Right cardiac atrium (tissue), 5 donors: ENCODE data around the gene MEF2A. TPM values are rescaled to one million over a fixed set of nuclear protein-coding genes. Genes with fewer than 3 reads are reported as not detected.
"Not testable (repeated sequence)": the region's sequence is repeated elsewhere in the genome, so short reads cannot be mapped to it uniquely, and the experiment has no call there.

Experiments used
- ATAC-seq, 2 donors: fragments of 200-7000 bp; cut with Tn5 transposase; one replicate each; pipeline versions ENCODE4 v1.8.0 to v1.9.1; 2020; ENCODE audit warnings: moderate library complexity in 2 of 2, mild to moderate bottlenecking in 1 of 2
- DNase-seq, 3 donors: peaks; one replicate each; pipeline ENCODE4 v3.0.0-alpha.2; 2020
- H3K27ac ChIP-seq: one replicate; pipeline ENCODE4 v1.5.1; 2013; ENCODE audit warnings: mild to moderate bottlenecking, low read length, control low read depth, moderate library complexity
- H3K27me3 ChIP-seq: one replicate; pipeline ENCODE4 v1.6.1; 2013; ENCODE audit not compliant: control insufficient read depth, insufficient read depth
- H3K4me1 ChIP-seq: one replicate; pipeline ENCODE4 v1.6.1; 2013; ENCODE audit warnings: low read length; ENCODE audit not compliant: control insufficient read depth, insufficient read depth
- H3K4me3 ChIP-seq: one replicate; pipeline ENCODE4 v1.5.1; 2013; ENCODE audit warnings: low read length, control low read depth
- H3K9me3 ChIP-seq: one replicate; pipeline ENCODE4 v1.6.1; 2013; ENCODE audit warnings: low read length; ENCODE audit not compliant: control insufficient read depth
- WGBS: extraction: QIAGEN DNeasy Blood & Tissue Kit; methylation state at CpG from one replicate; pipeline ENCODE4 v1.1.7; 2013; 5-methylcytosine and 5-hydroxymethylcytosine counted together
- intact Hi-C, 4 donors: fragments of 100-400 bp; cut with DNase I; formaldehyde crosslinking; loops; one replicate each; pipeline versions ENCODE4 v1.11.0 to v1.14.0; 2022 to 2023
- polyA plus RNA-seq: library from polyadenylated mRNA; stranded (reverse); fragments of 200-250 nt; gene quantifications from one replicate; pipeline ENCODE4 v1.2.3, GENCODE V29; 2013
- total RNA-seq, 4 donors: library from RNA; stranded (reverse); fragmentation: NEBNext Ultra II Directional; extraction: Animal tissue kit (Norgen Biotek cat#: 25700); gene quantifications; one replicate each; pipeline ENCODE4 v1.2.1, GENCODE V29; 2021
- donor health status: healthy with polysubstance abuse.
- donor health status: DM: no; HTN: yes; CAD: no.
- donor health status: DM: no; HTN: no; CAD: no.
- donor health status: DM: no; HTN: yes; CAD: no; lungs with severe emphysema.
- donor health status: DM: yes; HTN: yes; CAD: no.

The MEF2A gene
- total and polyA plus RNA-seq, 5 donors = 65.9 to 177 (median 172) TPM

GRCh38 chr15:99729327-99729726 lies 163.5 kb downstream of the MEF2A start:
- intact Hi-C loops = no loop called here
- Histone ChIP-seq H3K4me1 (no peaks in the 10 kb centered on the region), H3K27me3 (no peaks in the 10 kb centered on the region), H3K27ac (no peak overlapping the region), H3K4me3 (no peak overlapping the region), H3K9me3 (no peaks in the 10 kb centered on the region)
- ATAC-seq = no peak
- 97% methylated on average over 11 of the region's 11 CpGs for WGBS
- DNase-seq = no peak

GRCh38 chr15:99729920-99730319 lies 164.1 kb downstream of the MEF2A start:
- no peak overlapping the region for H3K27ac ChIP-seq
- H3K4me3 ChIP-seq = no peak overlapping the region
- DNase-seq (peak in 2 of 3 donors; percentile 38 to 71), ATAC-seq (no peak)
- no peaks in the 10 kb centered on the region for H3K9me3 ChIP-seq
- intact Hi-C loops = loop anchor here in 1 of 4 donors (10.0 kb wide), 1 partner anchor 445 kb away; no protein-coding TSS in a partner anchor
- no peaks in the 10 kb centered on the region for H3K4me1 ChIP-seq
- WGBS = 47% methylated on average over 3 of the region's 3 CpGs
- H3K27me3 ChIP-seq = no peaks in the 10 kb centered on the region

- no peaks in the 10 kb centered on the region for H3K9me3 ChIP-seq
- H3K4me1 ChIP-seq = no peaks in the 10 kb centered on the region
- H3K27ac ChIP-seq = no peak overlapping the region
- 64% methylated on average over 26 of the region's 26 CpGs for WGBS
- H3K27me3 ChIP-seq = no peaks in the 10 kb centered on the region
- ATAC-seq (no peak), DNase-seq (no peak)
- intact Hi-C loops = loop anchor here in 1 of 4 donors (10.0 kb wide), 1 partner anchor 447 kb away; no protein-coding TSS in a partner anchor
- H3K4me3 ChIP-seq = peak overlapping the region; percentile 78
These were observed 165.7 kb downstream of the MEF2A start for GRCh38 chr15:99731336-99732123.

- intact Hi-C loops = loop anchor here in 1 of 4 donors (10.0 kb wide), 1 partner anchor 447 kb away; no protein-coding TSS in a partner anchor
- no peaks in the 10 kb centered on the region for H3K9me3 ChIP-seq
- WGBS = 12% methylated on average over 18 of the region's 18 CpGs
These were observed 166.5 kb downstream of the MEF2A start for GRCh38 chr15:99732124-99732750.

GRCh38 chr15:99732751-99733267 lies 167.0 kb downstream of the MEF2A start:
- H3K4me1 ChIP-seq = no peaks in the 10 kb centered on the region
- H3K27ac ChIP-seq = peak overlapping the region; percentile 54
- no peaks in the 10 kb centered on the region for H3K9me3 ChIP-seq
- intact Hi-C loops = loop anchor here in 1 of 4 donors (10.0 kb wide), 1 partner anchor 448 kb away; no protein-coding TSS in a partner anchor
- H3K4me3 ChIP-seq = peak overlapping the region; percentile 78
- WGBS = under 1% methylated on average over 46 of the region's 46 CpGs
- ATAC-seq = peak; percentile 15 to 21
- no peaks in the 10 kb centered on the region for H3K27me3 ChIP-seq
- peak in 2 of 3 donors; percentile 48 to 81 for DNase-seq

More at GRCh38 chr15:99732124-99732750, 166.5 kb downstream of the MEF2A start:
- no peak for DNase-seq
- Histone ChIP-seq H3K27ac (peak overlapping the region; percentile 54), H3K4me3 (peak overlapping the region; percentile 78), H3K27me3 (no peaks in the 10 kb centered on the region), H3K4me1 (no peaks in the 10 kb centered on the region)
- no peak for ATAC-seq

- Histone ChIP-seq H3K27ac (peak within 1 kb of the TSS; percentile 56), H3K4me3 (peak within 1 kb of the TSS; percentile 78), H3K4me1 (no peaks in the 10 kb centered on the region), H3K9me3 (no peaks in the 10 kb centered on the region), H3K27me3 (no peaks in the 10 kb centered on the region)
- peak; percentile 98 to 99 for ATAC-seq
- 9% methylated on average over 69 of the region's 69 CpGs for WGBS
- intact Hi-C loops = loop anchor here in 1 of 4 donors (10.0 kb wide), 1 partner anchor 449 kb away; no protein-coding TSS in a partner anchor
- peak; percentile 98 to 100 (median 100) for DNase-seq
These were observed 167.7 kb downstream of the MEF2A start, which contains the start of gene LYSMD4 for GRCh38 chr15:99733268-99734039. Gene LYSMD4, minus strand, starts transcription at chr15:99733437. Its CDS starts 1,438 bp downstream, at chr15:99731999.

GRCh38 chr15:99734040-99734291 lies 168.2 kb downstream of the MEF2A start:
- H3K9me3 ChIP-seq, H3K27me3 ChIP-seq, H3K4me1 ChIP-seq, DNase-seq, H3K27ac ChIP-seq, ATAC-seq: not testable (repeated sequence)
- intact Hi-C loops = loop anchor here in 1 of 4 donors (10.0 kb wide), 1 partner anchor 449 kb away; no protein-coding TSS in a partner anchor
- WGBS = 96% methylated on average over 13 of the region's 13 CpGs
- peak overlapping the region; percentile 45 for H3K4me3 ChIP-seq

- Histone ChIP-seq H3K27ac (no peak overlapping the region), H3K9me3 (no peaks in the 10 kb centered on the region), H3K4me1 (no peaks in the 10 kb centered on the region), H3K4me3 (no peak overlapping the region), H3K27me3 (no peaks in the 10 kb centered on the region)
- no peak for ATAC-seq
- DNase-seq = no peak
- intact Hi-C loops = loop anchor here in 1 of 4 donors (10.0 kb wide), 1 partner anchor 450 kb away; no protein-coding TSS in a partner anchor
- WGBS = 93% methylated on average over 1 of the region's 1 CpG
These were observed 168.8 kb downstream of the MEF2A start for GRCh38 chr15:99734575-99734974.

- ATAC-seq (no peak), DNase-seq (no peak)
- intact Hi-C loops = loop anchor here in 1 of 4 donors (10.0 kb wide), 1 partner anchor 451 kb away; no protein-coding TSS in a partner anchor
- Histone ChIP-seq H3K4me3 (no peak overlapping the region), H3K9me3 (no peaks in the 10 kb centered on the region), H3K4me1 (no peaks in the 10 kb centered on the region), H3K27me3 (no peaks in the 10 kb centered on the region), H3K27ac (no peak overlapping the region)
- WGBS = 70% methylated on average over 4 of the region's 4 CpGs
These were observed 170.1 kb downstream of the MEF2A start for GRCh38 chr15:99735868-99736267.

- 69% methylated on average over 2 of the region's 2 CpGs for WGBS
- Histone ChIP-seq H3K4me3 (no peak overlapping the region), H3K27me3 (no peaks in the 10 kb centered on the region), H3K4me1 (no peaks in the 10 kb centered on the region), H3K27ac (no peak overlapping the region), H3K9me3 (no peaks in the 10 kb centered on the region)
- intact Hi-C loops = loop anchor here in 1 of 4 donors (10.0 kb wide), 1 partner anchor 452 kb away; no protein-coding TSS in a partner anchor
- DNase-seq (no peak), ATAC-seq (no peak)
These were observed 170.9 kb downstream of the MEF2A start for GRCh38 chr15:99736702-99737101.
